Neutrophil (primary cell): Measurements from ENCODE around the gene PITPNC1.

Experiments
- H3K27ac ChIP-seq: fragments of 200-600 bp; sonication (generic); 2 replicates; pipeline ENCODE4 v1.5.1; 2016; ENCODE audit warnings: mild to moderate bottlenecking, moderate library complexity
- H3K27me3 ChIP-seq: fragments of 200-600 bp; sonication (generic); 2 replicates; pipeline ENCODE4 v1.6.0; 2016; ENCODE audit warnings: mild to moderate bottlenecking
- H3K36me3 ChIP-seq: fragments of 200-600 bp; sonication (generic); 2 replicates; pipeline ENCODE4 v1.5.1; 2017
- H3K4me1 ChIP-seq, 2 experiments: fragments of 200-600 bp in 1 of 2; sonication (generic) in 1 of 2; 1 replicate in 1 of 2; 2 replicates in 1 of 2; pipeline versions ENCODE4 v1.5.1 to v1.6.1; 2013 to 2016; ENCODE audit warnings: low read depth in 1 of 2, low read length in 1 of 2, mild to moderate bottlenecking in 1 of 2, moderate library complexity in 1 of 2; ENCODE audit not compliant: control insufficient read depth in 1 of 2, insufficient read depth in 1 of 2
- H3K4me3 ChIP-seq, 2 experiments: fragments of 200-600 bp in 1 of 2; sonication (generic) in 1 of 2; 1 replicate in 1 of 2; 2 replicates in 1 of 2; pipeline ENCODE4 v1.5.1; 2013 to 2016; ENCODE audit warnings: low read depth in 1 of 2, low read length in 1 of 2, mild to moderate bottlenecking in 1 of 2, moderate library complexity in 1 of 2
- H3K9me3 ChIP-seq: fragments of 200-600 bp; sonication (generic); 2 replicates; pipeline ENCODE4 v1.5.1; 2016
- TF ChIP-seq, protein P1 (sequence below): fragments of 200-600 bp; sonication (generic); IDR thresholded peaks from 2 replicates; pipeline ENCODE4 v1.5.1; 2016; ENCODE audit warnings: antibody characterized with exemption

The PITPNC1 gene

DNA sequence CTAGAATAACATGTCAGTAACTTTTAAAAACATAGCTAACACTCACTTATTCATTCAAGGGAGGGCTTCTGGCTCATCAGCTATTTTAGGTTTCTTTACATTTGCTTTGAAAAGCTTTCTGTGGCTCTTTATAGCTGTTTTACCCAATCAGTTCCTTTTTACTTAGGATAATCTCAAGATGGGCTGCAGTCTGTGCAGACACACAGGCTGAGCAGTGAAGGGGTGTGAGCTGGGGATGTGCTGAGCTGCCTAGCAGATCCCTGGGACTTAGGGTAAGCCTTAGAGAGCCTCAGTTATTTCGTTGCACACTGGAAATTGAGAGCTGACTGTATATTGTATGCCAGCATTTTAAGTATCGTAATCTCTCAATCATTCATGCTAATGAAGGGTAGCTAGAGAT, 310.4 kb downstream of the PITPNC1 start:
- Histone ChIP-seq H3K4me3 (no peak overlapping the region), H3K36me3 (no peaks in the 10 kb centered on the region), H3K9me3 (no peaks in the 10 kb centered on the region), H3K4me1 (no peaks in the 10 kb centered on the region), H3K27me3 (no peaks in the 10 kb centered on the region), H3K27ac (no peak overlapping the region)
- TF ChIP-seq, protein P1, sequence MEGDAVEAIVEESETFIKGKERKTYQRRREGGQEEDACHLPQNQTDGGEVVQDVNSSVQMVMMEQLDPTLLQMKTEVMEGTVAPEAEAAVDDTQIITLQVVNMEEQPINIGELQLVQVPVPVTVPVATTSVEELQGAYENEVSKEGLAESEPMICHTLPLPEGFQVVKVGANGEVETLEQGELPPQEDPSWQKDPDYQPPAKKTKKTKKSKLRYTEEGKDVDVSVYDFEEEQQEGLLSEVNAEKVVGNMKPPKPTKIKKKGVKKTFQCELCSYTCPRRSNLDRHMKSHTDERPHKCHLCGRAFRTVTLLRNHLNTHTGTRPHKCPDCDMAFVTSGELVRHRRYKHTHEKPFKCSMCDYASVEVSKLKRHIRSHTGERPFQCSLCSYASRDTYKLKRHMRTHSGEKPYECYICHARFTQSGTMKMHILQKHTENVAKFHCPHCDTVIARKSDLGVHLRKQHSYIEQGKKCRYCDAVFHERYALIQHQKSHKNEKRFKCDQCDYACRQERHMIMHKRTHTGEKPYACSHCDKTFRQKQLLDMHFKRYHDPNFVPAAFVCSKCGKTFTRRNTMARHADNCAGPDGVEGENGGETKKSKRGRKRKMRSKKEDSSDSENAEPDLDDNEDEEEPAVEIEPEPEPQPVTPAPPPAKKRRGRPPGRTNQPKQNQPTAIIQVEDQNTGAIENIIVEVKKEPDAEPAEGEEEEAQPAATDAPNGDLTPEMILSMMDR = no peak

DNA sequence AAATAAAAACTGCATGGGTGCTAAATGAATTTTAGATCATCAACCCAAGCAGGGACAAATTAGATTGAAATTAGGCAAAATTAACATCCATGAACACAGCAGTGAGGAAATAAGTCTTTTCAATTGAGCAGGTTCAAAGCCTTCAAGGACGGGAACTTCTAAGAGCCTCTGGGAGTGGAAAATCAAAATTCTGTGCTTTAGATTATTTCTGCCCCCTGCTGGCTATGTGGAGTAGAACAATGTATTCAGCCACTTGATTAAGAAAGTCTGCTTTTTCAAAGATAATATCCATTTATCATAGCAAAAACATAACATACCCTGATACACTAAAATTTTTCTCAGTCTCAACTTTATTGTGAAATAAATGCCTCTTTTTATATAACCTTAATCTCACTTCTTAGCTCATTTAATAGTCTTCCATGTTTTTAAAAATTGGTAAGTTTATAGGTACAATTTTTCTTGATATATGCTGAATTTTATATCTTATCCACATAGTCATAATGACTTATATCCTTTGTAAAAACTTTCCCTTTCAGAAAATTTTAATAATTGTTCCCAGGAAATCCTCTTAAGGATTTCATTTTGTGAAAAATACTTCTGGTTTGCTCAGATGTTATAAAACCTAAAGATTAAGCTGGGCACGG, 312.6 kb downstream of the PITPNC1 start:
- H3K27ac ChIP-seq = no peak overlapping the region
- no peaks in the 10 kb centered on the region for H3K36me3 ChIP-seq
- H3K9me3 ChIP-seq = no peaks in the 10 kb centered on the region
- TF ChIP-seq, protein P1 = peak; percentile 63
- no peaks in the 10 kb centered on the region for H3K4me1 ChIP-seq
- H3K4me3 ChIP-seq = no peak overlapping the region
- no peaks in the 10 kb centered on the region for H3K27me3 ChIP-seq

DNA sequence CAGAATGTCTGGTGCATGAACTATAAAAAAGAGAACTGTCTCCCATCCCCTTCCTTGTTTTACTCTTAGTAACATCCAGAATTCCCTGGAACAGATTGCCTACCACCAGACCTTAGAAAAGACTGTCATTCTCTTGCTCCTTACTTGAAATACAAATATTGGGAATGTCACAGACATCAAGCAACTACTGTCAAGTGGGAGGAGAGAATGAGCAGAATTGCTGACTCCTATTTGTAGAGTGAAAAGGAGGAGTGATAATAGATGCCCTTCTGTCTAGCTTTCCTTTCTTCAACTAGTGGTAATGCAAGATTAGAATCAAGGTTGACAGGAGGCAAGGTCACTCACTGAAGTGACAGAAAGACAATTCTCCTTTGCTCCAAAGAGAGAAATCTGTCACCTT, 316.7 kb downstream of the PITPNC1 start:
- TF ChIP-seq, protein P1 = no peak
- Histone ChIP-seq H3K27me3 (no peaks in the 10 kb centered on the region), H3K36me3 (no peaks in the 10 kb centered on the region), H3K9me3 (no peaks in the 10 kb centered on the region), H3K4me1 (no peaks in the 10 kb centered on the region), H3K27ac (no peak overlapping the region), H3K4me3 (no peak overlapping the region)

DNA sequence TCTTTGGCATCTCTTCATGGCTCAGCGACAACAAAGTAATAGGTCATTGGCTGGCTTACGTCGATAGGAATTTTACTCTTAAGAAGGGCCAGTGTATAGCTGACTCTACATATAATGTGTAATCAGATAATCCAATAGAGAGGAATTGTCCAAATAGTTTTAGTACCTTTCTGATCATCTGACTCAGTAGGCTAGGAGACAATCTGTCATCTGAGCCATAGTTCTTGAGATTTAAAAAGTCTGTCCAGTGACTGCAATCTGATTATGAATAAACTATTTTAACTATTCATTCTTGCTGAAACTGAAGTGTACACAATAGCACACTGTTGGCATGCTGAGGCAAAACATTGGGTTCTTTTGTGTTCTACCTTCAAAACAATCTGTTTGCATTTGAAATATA, 319.3 kb downstream of the PITPNC1 start:
- no peaks in the 10 kb centered on the region for H3K9me3 ChIP-seq
- H3K4me1 ChIP-seq = no peaks in the 10 kb centered on the region
- no peaks in the 10 kb centered on the region for H3K27me3 ChIP-seq
- H3K4me3 ChIP-seq = no peak overlapping the region
- TF ChIP-seq, protein P1 = no peak
- no peak overlapping the region for H3K27ac ChIP-seq
- H3K36me3 ChIP-seq = no peaks in the 10 kb centered on the region

DNA sequence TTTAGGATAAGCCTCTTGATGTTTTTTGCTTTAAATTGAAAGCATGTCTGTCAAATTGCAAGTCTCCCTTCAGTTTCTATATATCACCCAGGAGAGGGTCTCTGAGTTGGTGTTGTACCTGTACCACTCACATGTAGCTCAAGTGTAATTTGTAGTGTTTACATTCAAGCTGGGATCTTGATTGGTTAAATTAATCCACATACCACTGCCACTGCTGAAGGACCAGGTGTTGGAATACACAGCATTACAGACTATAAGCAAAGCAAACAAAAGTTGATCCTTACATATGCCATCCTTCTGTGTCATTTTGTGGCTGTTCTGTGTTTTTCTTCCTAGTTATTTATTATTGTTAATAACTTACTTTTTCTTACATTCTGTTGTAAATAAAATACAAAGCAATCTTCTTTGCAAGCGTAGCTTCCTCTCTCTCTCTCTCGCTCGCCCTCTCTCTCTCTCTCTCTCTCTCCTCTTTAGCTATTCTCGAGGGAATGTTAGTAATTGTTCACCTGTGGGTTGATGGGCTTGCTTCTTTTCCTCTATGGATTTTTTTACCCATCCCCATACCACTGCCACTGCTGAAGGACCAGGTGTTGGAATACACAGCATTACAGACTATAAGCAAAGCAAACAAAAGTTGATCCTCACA, 319.9 kb downstream of the PITPNC1 start:
- TF ChIP-seq, protein P1 = no peak
- no peaks in the 10 kb centered on the region for H3K36me3 ChIP-seq
- H3K4me3 ChIP-seq = no peak overlapping the region
- H3K27me3 ChIP-seq = no peaks in the 10 kb centered on the region
- H3K4me1 ChIP-seq = no peaks in the 10 kb centered on the region
- H3K9me3 ChIP-seq = no peaks in the 10 kb centered on the region
- no peak overlapping the region for H3K27ac ChIP-seq
